Tibial nerve (tissue), 4 donors: ENCODE data around the gene RALB.

Experiments used
- CTCF ChIP-seq, 5 experiments: fragments of 200-600 bp in 3 of 5; fragments of 450-650 bp in 2 of 5; sonication (generic) in 3 of 5; IDR thresholded peaks; one replicate each; pipeline ENCODE4 v1.5.1; 2016 to 2019; ENCODE audit warnings: antibody characterized with exemption in 5 of 5, mild to moderate bottlenecking in 3 of 5, moderate library complexity in 2 of 5
- EP300 ChIP-seq, 2 donors: sonication (generic); formaldehyde crosslinking; IDR thresholded peaks; one replicate each; pipeline ENCODE4 v1.6.1; 2017; ENCODE audit warnings: antibody characterized with exemption in 2 of 2, mild to moderate bottlenecking in 1 of 2
- POLR2A ChIP-seq, 2 donors: fragments of 450-650 bp; IDR thresholded peaks; one replicate each; pipeline ENCODE4 v1.6.1; 2017; ENCODE audit warnings: antibody characterized with exemption in 2 of 2, mild to moderate bottlenecking in 2 of 2, moderate library complexity in 2 of 2

GRCh38 chr2:120324933-120325332, 72.3 kb downstream of the RALB start:
- TF ChIP-seq POLR2A (IDR thresholded peaks at IDR 0.05): no peak
- no peak for TF ChIP-seq CTCF (IDR thresholded peaks at IDR 0.05)
- no peak for TF ChIP-seq EP300 (IDR thresholded peaks at IDR 0.05)
